Heart left ventricle (tissue), 16 donors: Measurements from ENCODE around the gene NDST1. TPM values are rescaled to one million over a fixed set of nuclear protein-coding genes. Genes with fewer than 3 reads are reported as not detected.

ENCODE experiments used
- ATAC-seq, 4 donors: fragments of 200-7000 bp; cut with Tn5 transposase; one replicate each; pipeline ENCODE4 v1.9.1; 2020 to 2022; ENCODE audit warnings: moderate library complexity in 4 of 4, mild to moderate bottlenecking in 3 of 4, moderate number of reproducible peaks in 1 of 4
- DNase-seq, 5 donors: peaks; one replicate each; pipeline ENCODE4 v3.0.0-alpha.2; 2020
- H3K27ac ChIP-seq, 12 donors: fragments of 200-600 bp; sonication (generic) in 4 of 12; one replicate each; pipeline versions ENCODE4 v1.5.0 to v1.8.0; 2016 to 2022; ENCODE audit warnings: mild to moderate bottlenecking in 2 of 12
- H3K27me3 ChIP-seq, 9 donors: fragments of 200-600 bp; sonication (generic) in 2 of 9; one replicate each; pipeline versions ENCODE4 v1.5.1 to v1.8.0; 2016 to 2022; ENCODE audit warnings: mild to moderate bottlenecking in 3 of 9
- H3K36me3 ChIP-seq, 9 donors: fragments of 200-600 bp; sonication (generic) in 2 of 9; one replicate each; pipeline versions ENCODE4 v1.5.0 to v1.8.0; 2018 to 2022; ENCODE audit warnings: mild to moderate bottlenecking in 2 of 9
- H3K4me1 ChIP-seq, 12 donors: fragments of 200-600 bp; sonication (generic) in 4 of 12; one replicate each; pipeline versions ENCODE4 v1.5.0 to v1.8.0; 2016 to 2022; ENCODE audit warnings: mild to moderate bottlenecking in 3 of 12
- H3K4me3 ChIP-seq, 12 donors: fragments of 200-600 bp; sonication (generic) in 4 of 12; one replicate each; pipeline versions ENCODE4 v1.5.0 to v1.8.0; 2017 to 2022; ENCODE audit warnings: mild to moderate bottlenecking in 9 of 12, moderate library complexity in 4 of 12
- H3K9me3 ChIP-seq, 12 donors: fragments of 200-600 bp; sonication (generic) in 4 of 12; one replicate each; pipeline versions ENCODE4 v1.5.0 to v1.8.0; 2016 to 2022; ENCODE audit warnings: mild to moderate bottlenecking in 1 of 12
- POLR2A ChIP-seq, 2 donors: fragments of 450-650 bp; IDR thresholded peaks; one replicate each; pipeline ENCODE4 v1.6.1; 2017; ENCODE audit warnings: antibody characterized with exemption in 2 of 2, mild to moderate bottlenecking in 2 of 2, moderate library complexity in 2 of 2
- WGBS, 4 donors: extraction: QIAGEN DNeasy Blood & Tissue Kit in 2 of 4; methylation state at CpG; one replicate each; pipeline versions ENCODE4 v1.1.5 to v1.1.7; 2013 to 2018; 5-methylcytosine and 5-hydroxymethylcytosine counted together
- intact Hi-C, 10 donors: fragments of 100-400 bp; cut with DNase I; formaldehyde crosslinking; loops; one replicate each; pipeline versions ENCODE4 v1.11.1 to v1.14.2; 2022
- polyA plus RNA-seq, 2 donors: library from polyadenylated mRNA; stranded (reverse); fragments of 200-250 nt; gene quantifications; one replicate each; pipeline ENCODE4 v1.2.3, GENCODE V29; 2013
- total RNA-seq, 9 donors: library from RNA; depleted of rRNA in 2 of 9; stranded (reverse); fragments of >200 nt in 2 of 9; fragmentation: NEBNext Ultra II Directional in 3 of 9; extraction: Animal tissue kit (Norgen Biotek cat#: 25700) in 3 of 9; gene quantifications; one replicate each; pipeline versions ENCODE4 v1.1.0 to v1.2.4, GENCODE V29; 2016 to 2023
- TF ChIP-seq, protein P1 (sequence below), 12 donors: fragments of 200-600 bp; sonication (generic) in 4 of 12; IDR thresholded peaks; one replicate each; pipeline versions ENCODE4 v1.5.0 to v1.8.0; 2018 to 2022; ENCODE audit warnings: antibody characterized with exemption in 12 of 12, mild to moderate bottlenecking in 5 of 12
- donor health status: ischemic (EF 13 %, LVEDD 7.1; RV severe dilation, severe dysfunction).
- donor health status: healthy with polysubstance abuse.
- donor health status: DM: no; HTN: yes; CAD: no.
- donor health status: DM: no; HTN: no; CAD: no.
- donor health status: ischemic (EF 25% LVEDD 6.9; RV normal size, moderate dysfunction).
- donor health status: ischemic (EF 25% LVEDD 5.7; RV mildly dilated, moderate dysfunction).
- donor health status: healthy.
- donor health status: DM: yes; HTN: yes; CAD: no.
- donor health status: ischemic (EF 35%, LVEDD 5.7; RV mildly dilated, moderate dysfunction).
- donor health status: nonischemic (EF 11% LVEDD 7.7; RV severe dilation, severe dysfunction).
- donor health status: DM: yes; HTN: yes; CAD: no.
- donor health status: PGD.
- donor health status: ischemic (EF 29% LVEDD 5.4; RV normal size, mild dysfunction).
- donor health status: nonischemic (EF 23%, LVEDD 6.1; RV moderate dilation, normal function).

The NDST1 gene
- total and polyA plus RNA-seq, 11 donors: 32.1 to 156 (median 68.5) TPM

DNA sequence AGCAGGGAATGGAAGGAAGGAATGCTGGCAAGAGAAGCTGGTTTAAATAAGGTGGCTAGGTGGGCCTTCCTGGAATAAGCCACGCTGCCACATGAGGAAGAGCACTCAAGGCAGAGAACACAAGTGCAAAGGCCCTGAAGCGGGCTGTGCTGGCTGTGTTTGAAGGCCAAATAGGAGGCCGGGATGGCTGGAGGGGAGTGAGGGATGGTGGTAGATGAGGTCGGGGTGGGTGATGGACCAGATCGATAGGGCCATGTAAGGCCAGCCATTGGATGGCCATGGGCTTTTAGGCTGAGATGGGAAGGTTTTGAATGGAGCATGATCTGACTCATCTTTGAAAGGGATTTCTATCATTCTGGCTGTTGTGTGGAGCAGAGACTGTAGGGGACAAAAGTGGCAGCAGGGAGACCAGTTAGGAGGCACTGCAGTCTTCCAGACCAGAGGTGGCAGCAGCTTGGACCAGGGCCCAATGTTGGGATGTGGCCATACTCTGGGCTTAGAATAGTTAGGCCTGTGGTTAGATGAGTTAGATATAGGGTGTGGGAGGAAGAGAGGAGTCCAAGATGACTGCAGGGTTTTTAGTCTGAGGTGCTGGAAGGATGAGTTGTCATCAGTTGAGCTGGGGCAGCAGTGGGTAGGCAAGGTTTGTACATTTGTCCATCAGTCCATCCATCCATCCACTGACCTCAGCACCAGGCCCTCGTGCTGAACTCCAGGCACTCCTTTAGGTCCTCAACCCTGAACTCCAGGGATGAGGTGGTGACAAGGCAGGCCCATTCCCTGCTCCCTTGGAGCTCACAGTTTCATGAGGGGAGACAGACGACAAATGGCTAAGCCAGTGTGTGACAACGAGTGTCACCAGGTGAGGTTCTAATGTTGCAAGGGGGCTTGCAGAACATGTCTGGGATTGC lies 30.3 kb downstream of the NDST1 start:
- Histone ChIP-seq H3K4me1 (peaks cover 0 to 55% (median 27%) of the 10 kb centered on the region in 12 donors), H3K27me3 (no peaks in the 10 kb centered on the region), H3K27ac (peak overlapping the region in 8 of 12 donors; percentile 18 to 86 (median 40)), H3K4me3 (no peak overlapping the region), H3K36me3 (peaks cover 5 to 100% (median 97%) of the 10 kb centered on the region in 9 donors), H3K9me3 (no peaks in the 10 kb centered on the region)
- TF ChIP-seq POLR2A (IDR thresholded peaks at IDR 0.05): no peak
- intact Hi-C loops: no loop called here
- WGBS, 4 donors: 82 to 90% (median 84%) methylated on average over 8 of the region's 8 CpGs
- ATAC-seq: peak in 3 of 4 donors; percentile 31 to 76 (median 66)
- DNase-seq: peak in 1 of 5 donors; percentile 72

DNA sequence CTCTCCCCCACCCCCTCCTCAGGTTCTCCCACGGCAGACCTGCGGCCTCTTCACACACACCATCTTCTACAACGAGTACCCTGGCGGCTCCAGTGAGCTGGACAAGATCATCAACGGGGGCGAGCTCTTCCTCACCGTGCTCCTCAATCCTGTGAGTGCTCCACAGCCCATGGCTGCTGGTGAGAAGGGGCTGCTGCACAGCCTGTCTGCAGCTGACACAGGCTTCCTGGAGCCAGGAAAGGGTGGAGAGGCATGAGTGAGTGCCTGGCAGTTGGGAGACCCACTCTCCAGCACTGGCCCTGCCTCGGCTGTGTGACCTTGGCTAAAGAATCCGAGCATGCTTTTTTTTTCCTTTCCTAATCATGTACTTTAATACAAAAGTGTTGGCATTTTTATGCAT lies 31.3 kb downstream of the NDST1 start:
- Histone ChIP-seq H3K4me3 (no peak overlapping the region), H3K9me3 (no peaks in the 10 kb centered on the region), H3K4me1 (peaks cover 0 to 51% (median 24%) of the 10 kb centered on the region in 12 donors), H3K36me3 (peaks cover 5 to 99% (median 94%) of the 10 kb centered on the region in 9 donors), H3K27ac (peak overlapping the region in 7 of 12 donors; percentile 12 to 86 (median 26)), H3K27me3 (no peaks in the 10 kb centered on the region)
- DNase-seq: no peak
- TF ChIP-seq, protein P1, sequence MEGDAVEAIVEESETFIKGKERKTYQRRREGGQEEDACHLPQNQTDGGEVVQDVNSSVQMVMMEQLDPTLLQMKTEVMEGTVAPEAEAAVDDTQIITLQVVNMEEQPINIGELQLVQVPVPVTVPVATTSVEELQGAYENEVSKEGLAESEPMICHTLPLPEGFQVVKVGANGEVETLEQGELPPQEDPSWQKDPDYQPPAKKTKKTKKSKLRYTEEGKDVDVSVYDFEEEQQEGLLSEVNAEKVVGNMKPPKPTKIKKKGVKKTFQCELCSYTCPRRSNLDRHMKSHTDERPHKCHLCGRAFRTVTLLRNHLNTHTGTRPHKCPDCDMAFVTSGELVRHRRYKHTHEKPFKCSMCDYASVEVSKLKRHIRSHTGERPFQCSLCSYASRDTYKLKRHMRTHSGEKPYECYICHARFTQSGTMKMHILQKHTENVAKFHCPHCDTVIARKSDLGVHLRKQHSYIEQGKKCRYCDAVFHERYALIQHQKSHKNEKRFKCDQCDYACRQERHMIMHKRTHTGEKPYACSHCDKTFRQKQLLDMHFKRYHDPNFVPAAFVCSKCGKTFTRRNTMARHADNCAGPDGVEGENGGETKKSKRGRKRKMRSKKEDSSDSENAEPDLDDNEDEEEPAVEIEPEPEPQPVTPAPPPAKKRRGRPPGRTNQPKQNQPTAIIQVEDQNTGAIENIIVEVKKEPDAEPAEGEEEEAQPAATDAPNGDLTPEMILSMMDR (IDR thresholded peaks at IDR 0.05): no peak
- TF ChIP-seq POLR2A (IDR thresholded peaks at IDR 0.05): no peak
- no peak for ATAC-seq
- 56 to 69% (median 63%) methylated on average over 9 of the region's 9 CpGs for WGBS, 4 donors
- intact Hi-C loops: no loop called here

DNA sequence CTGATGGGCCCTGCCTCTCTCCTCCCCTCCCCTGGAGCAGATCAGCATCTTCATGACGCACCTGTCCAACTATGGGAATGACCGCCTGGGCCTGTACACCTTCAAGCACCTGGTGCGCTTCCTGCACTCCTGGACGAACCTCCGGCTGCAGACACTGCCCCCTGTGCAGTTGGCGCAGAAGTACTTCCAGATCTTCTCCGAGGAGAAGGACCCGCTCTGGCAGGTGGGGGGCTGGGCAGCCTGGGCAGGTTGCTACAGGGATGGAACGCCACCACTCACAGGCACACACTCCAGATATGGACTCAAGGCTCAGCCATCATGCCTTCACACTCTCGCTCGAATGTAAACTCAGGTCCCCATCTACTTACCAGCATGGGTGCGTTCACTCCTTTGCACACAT lies 32.1 kb downstream of the NDST1 start:
- DNase-seq (no peak), ATAC-seq (no peak)
- 80 to 90% (median 85%) methylated on average over 3 to 12 of the region's 12 CpGs for WGBS, 4 donors
- intact Hi-C loops: loop anchor here in 7 of 10 donors (5.0 to 10.0 kb wide), 3 partner anchors 53 to 83 kb away; no protein-coding TSS in a partner anchor
- no peaks in the 10 kb centered on the region for H3K27me3 ChIP-seq
- TF ChIP-seq, protein P1 (IDR thresholded peaks at IDR 0.05): no peak
- TF ChIP-seq POLR2A (IDR thresholded peaks at IDR 0.05): no peak
- H3K9me3 ChIP-seq: no peaks in the 10 kb centered on the region
- H3K4me1 ChIP-seq: peaks cover 0 to 57% (median 24%) of the 10 kb centered on the region in 12 donors
- H3K36me3 ChIP-seq: peaks cover 5 to 94% (median 88%) of the 10 kb centered on the region in 9 donors
- no peak overlapping the region for H3K4me3 ChIP-seq
- H3K27ac ChIP-seq: peak overlapping the region in 10 of 12 donors; percentile 70 to 95 (median 84)

DNA sequence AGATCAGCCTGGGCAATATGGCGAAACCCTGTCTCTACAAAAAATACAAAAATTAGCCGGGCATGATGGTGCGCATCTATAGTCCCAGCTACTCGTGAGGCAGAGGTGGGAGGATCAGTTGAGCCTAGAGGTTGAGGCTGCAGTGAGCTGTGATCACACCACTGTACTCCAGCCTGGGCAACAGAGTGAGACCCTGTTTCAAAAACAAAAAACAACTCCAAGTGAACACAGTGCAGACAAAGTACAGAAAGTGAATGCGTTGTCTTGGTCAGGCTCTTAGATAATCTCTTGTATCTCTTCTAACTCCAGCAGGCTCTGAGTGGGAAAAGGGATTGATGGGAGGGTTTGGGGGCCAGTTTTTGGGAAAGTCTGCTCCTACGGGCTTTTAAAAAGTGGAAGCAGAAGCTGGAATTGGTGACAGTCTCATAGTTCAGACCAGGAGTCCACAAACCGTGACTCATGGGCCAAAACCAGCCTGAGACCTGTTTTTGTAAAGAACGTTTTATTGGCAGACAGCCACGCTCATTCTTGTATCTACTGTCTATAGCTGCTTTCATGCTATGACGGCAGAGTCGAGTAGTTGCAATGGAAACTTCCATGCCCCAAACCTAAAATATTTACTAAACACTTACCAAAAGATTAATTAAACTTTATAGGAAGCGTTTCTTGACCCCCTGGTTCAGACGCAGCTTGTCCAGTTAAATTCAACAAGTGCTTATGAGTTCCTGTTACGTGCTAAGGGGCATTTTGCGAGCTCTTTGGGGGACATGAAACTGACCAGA lies 32.9 kb downstream of the NDST1 start:
- TF ChIP-seq, protein P1 (IDR thresholded peaks at IDR 0.05): no peak
- no peak for TF ChIP-seq POLR2A (IDR thresholded peaks at IDR 0.05)
- WGBS, 4 donors: 55 to 65% (median 61%) methylated on average over 15 of the region's 15 CpGs
- ATAC-seq (peak; percentile 64 to 78 (median 74)), DNase-seq (peak in 4 of 5 donors; percentile 72 to 81 (median 76))
- peaks cover 0 to 57% (median 24%) of the 10 kb centered on the region in 12 donors for H3K4me1 ChIP-seq
- no peaks in the 10 kb centered on the region for H3K27me3 ChIP-seq
- H3K36me3 ChIP-seq: peaks cover 3 to 94% (median 88%) of the 10 kb centered on the region in 9 donors
- no peaks in the 10 kb centered on the region for H3K9me3 ChIP-seq
- intact Hi-C loops: loop anchor here in 7 of 10 donors (5.0 to 10.0 kb wide), 3 partner anchors 54 to 84 kb away; no protein-coding TSS in a partner anchor
- no peak overlapping the region for H3K4me3 ChIP-seq
- peak overlapping the region; percentile 70 to 95 (median 84) for H3K27ac ChIP-seq
